IMR-90 (cell line): ENCODE results near the gene CD33. TPM values are rescaled to one million over a fixed set of nuclear protein-coding genes. Genes with fewer than 3 reads are reported as not detected.

Experiments
- ATAC-seq: fragments of 200-7000 bp; cut with Tn5 transposase; 2 replicates; pipeline ENCODE4 v1.9.1; 2020; ENCODE audit warnings: low read depth, mild to moderate bottlenecking, moderate library complexity
- BruUV-seq: library from RNA; stranded (reverse); fragments of 400-500 nt; replicated peaks from 2 replicates; lab custom pipeline; 2021; lab: Mats Ljungman, UMichigan
- CTCF ChIA-PET: fragments of 300-600 bp; formaldehyde crosslinking; extraction: SDS; loops from one replicate; lab custom pipeline; 2021; ENCODE audit warnings: antibody characterized with exemption; lab: Yijun Ruan, JAX
- POLR2A ChIA-PET: fragments of 300-600 bp; sonication (Branson Sonifier 250); formaldehyde crosslinking; loops from one replicate; lab custom pipeline; 2022; ENCODE audit warnings: antibody characterized with exemption; ENCODE audit not compliant: unreplicated experiment; lab: Charles Lee
- DNase-seq: peaks from one replicate; pipeline ENCODE4 v3.0.0; 2013
- H2AFZ ChIP-seq: replicated peaks from 2 replicates; pipeline ENCODE3; 2013; ENCODE audit warnings: low read length, mild to moderate bottlenecking; ENCODE audit not compliant: poor library complexity
- H2AK5ac ChIP-seq: 2 replicates; pipeline ENCODE4 v1.6.1; 2013; ENCODE audit warnings: low read depth, low read length, inconsistent platforms
- H2AK9ac ChIP-seq: replicated peaks from 2 replicates; pipeline ENCODE3; 2013; ENCODE audit warnings: mild to moderate bottlenecking, low read depth, low read length, moderate library complexity; ENCODE audit not compliant: poor library complexity
- H2BK120ac ChIP-seq: 2 replicates; pipeline ENCODE4 v1.6.1; 2013; ENCODE audit warnings: low read depth, low read length, inconsistent platforms
- H2BK15ac ChIP-seq: 3 replicates; pipeline ENCODE4 v1.6.1; 2013; ENCODE audit warnings: low read depth, low read length, inconsistent platforms
- H2BK20ac ChIP-seq: 2 replicates; pipeline ENCODE4 v1.6.1; 2013; ENCODE audit warnings: low read depth, mild to moderate bottlenecking, inconsistent platforms, low read length, moderate library complexity
- H2BK5ac ChIP-seq: 2 replicates; pipeline ENCODE4 v1.6.1; 2013; ENCODE audit warnings: mild to moderate bottlenecking, low read depth, low read length, inconsistent platforms; ENCODE audit not compliant: poor library complexity, severe bottlenecking
- H3K14ac ChIP-seq: replicated peaks from 2 replicates; pipeline ENCODE4 v1.6.1; 2013; ENCODE audit warnings: low read depth, low read length, inconsistent platforms
- H3K18ac ChIP-seq: 2 replicates; pipeline ENCODE4 v1.6.1; 2013; ENCODE audit warnings: low read depth, low read length, control low read depth
- H3K23ac ChIP-seq: 2 replicates; pipeline ENCODE4 v1.6.1; 2013; ENCODE audit warnings: low read depth, low read length, inconsistent platforms
- H3K27ac ChIP-seq: 2 replicates; pipeline ENCODE4 v1.5.1; 2013; ENCODE audit warnings: mild to moderate bottlenecking, control low read depth, low read length; ENCODE audit not compliant: insufficient read depth
- H3K27me3 ChIP-seq: 2 replicates; pipeline ENCODE4 v1.6.1; 2013; ENCODE audit warnings: low read length; ENCODE audit not compliant: control insufficient read depth, insufficient read depth
- H3K36me3 ChIP-seq: 2 replicates; pipeline ENCODE4 v1.6.1; 2013; ENCODE audit warnings: low read length, mixed read lengths; ENCODE audit not compliant: control insufficient read depth, insufficient read depth
- H3K4ac ChIP-seq: 2 replicates; pipeline ENCODE4 v1.6.1; 2013; ENCODE audit warnings: low read depth, low read length, inconsistent platforms
- H3K4me1 ChIP-seq: 2 replicates; pipeline ENCODE4 v1.6.1; 2013; ENCODE audit warnings: low read length, mixed read lengths; ENCODE audit not compliant: control insufficient read depth, insufficient read depth
- H3K4me2 ChIP-seq: 2 replicates; pipeline ENCODE4 v1.6.1; 2013; ENCODE audit warnings: low read depth, mild to moderate bottlenecking, control low read depth, low read length, moderate library complexity
- H3K4me3 ChIP-seq: 2 replicates; pipeline ENCODE4 v1.5.1; 2013; ENCODE audit warnings: low read depth, mild to moderate bottlenecking, control low read depth, low read length, moderate library complexity; ENCODE audit not compliant: insufficient read depth
- H3K56ac ChIP-seq: 2 replicates; pipeline ENCODE4 v1.6.1; 2013; ENCODE audit warnings: low read length, inconsistent platforms; ENCODE audit not compliant: insufficient read depth; ENCODE audit errors: extremely low read depth
- H3K79me1 ChIP-seq, 2 experiments: 2 replicates each; pipeline ENCODE4 v1.6.1; 2013; ENCODE audit warnings: low read length in 2 of 2, inconsistent platforms in 1 of 2, low read depth in 1 of 2
- H3K9ac ChIP-seq: 2 replicates; pipeline ENCODE4 v1.6.1; 2013; ENCODE audit warnings: low read depth, low read length, control low read depth
- H3K9me1 ChIP-seq: 2 replicates; pipeline ENCODE4 v1.6.1; 2013; ENCODE audit warnings: low read length, inconsistent platforms; ENCODE audit not compliant: insufficient read depth
- H3K9me3 ChIP-seq: 2 replicates; pipeline ENCODE4 v1.6.1; 2013; ENCODE audit warnings: low read length; ENCODE audit not compliant: control insufficient read depth, insufficient read depth
- H4K20me1 ChIP-seq: 2 replicates; pipeline ENCODE4 v1.6.1; 2013; ENCODE audit warnings: low read length, inconsistent platforms; ENCODE audit not compliant: insufficient read depth
- H4K5ac ChIP-seq: 2 replicates; pipeline ENCODE4 v1.6.1; 2013; ENCODE audit warnings: mild to moderate bottlenecking, low read depth, low read length, control low read depth
- H4K8ac ChIP-seq, 2 experiments: 2 replicates each; pipeline ENCODE4 v1.6.1; 2013; ENCODE audit warnings: low read depth in 2 of 2, low read length in 2 of 2, control low read depth in 1 of 2, inconsistent platforms in 1 of 2
- H4K91ac ChIP-seq: 2 replicates; pipeline ENCODE4 v1.6.1; 2013; ENCODE audit warnings: low read depth, low read length, inconsistent platforms; ENCODE audit not compliant: insufficient read depth
- BHLHE40 ChIP-seq: fragments of 150-350 bp; IDR thresholded peaks from 2 replicates; pipeline ENCODE4 v1.6.1; 2016; ENCODE audit warnings: mild to moderate bottlenecking, low read depth, low read length
- CEBPB ChIP-seq: IDR thresholded peaks from 2 replicates; pipeline ENCODE4 v1.6.1; 2012; ENCODE audit warnings: low read depth, low read length, improper control_type of control experiment
- CHD1 ChIP-seq: IDR thresholded peaks from 2 replicates; pipeline ENCODE4 v1.6.1; 2012; ENCODE audit warnings: low read depth, low read length, improper control_type of control experiment
- FOS ChIP-seq: fragments of 150-350 bp; IDR thresholded peaks from 2 replicates; pipeline ENCODE4 v1.6.1; 2016; ENCODE audit warnings: low read depth, low read length
- MAFK ChIP-seq: IDR thresholded peaks from 2 replicates; pipeline ENCODE4 v1.6.1; 2012; ENCODE audit warnings: low read depth, low read length, improper control_type of control experiment
- MAZ ChIP-seq: IDR thresholded peaks from 2 replicates; pipeline ENCODE4 v1.6.1; 2012; ENCODE audit warnings: low read depth, mild to moderate bottlenecking, low read length, improper control_type of control experiment, moderate library complexity, borderline replicate concordance
- MXI1 ChIP-seq: IDR thresholded peaks from 2 replicates; pipeline ENCODE4 v1.6.1; 2012; ENCODE audit warnings: low read depth, mild to moderate bottlenecking, low read length, moderate library complexity, borderline replicate concordance
- NFE2L2 ChIP-seq: fragments of 150-350 bp; IDR thresholded peaks from 2 replicates; pipeline ENCODE4 v1.6.1; 2016; ENCODE audit warnings: low read depth, mild to moderate bottlenecking, low read length
- POLR2A ChIP-seq: IDR thresholded peaks from 2 replicates; pipeline ENCODE4 v1.6.1; 2012; ENCODE audit warnings: mild to moderate bottlenecking, low read depth, low read length
- RAD21 ChIP-seq: IDR thresholded peaks from 2 replicates; pipeline ENCODE4 v1.6.1; 2012; ENCODE audit warnings: low read length, improper control_type of control experiment
- RCOR1 ChIP-seq: IDR thresholded peaks from 2 replicates; pipeline ENCODE4 v1.6.1; 2012; ENCODE audit warnings: mild to moderate bottlenecking, low read length, improper control_type of control experiment; ENCODE audit not compliant: insufficient replicate concordance
- RFX5 ChIP-seq: IDR thresholded peaks from 2 replicates; pipeline ENCODE4 v1.8.0; 2012; ENCODE audit warnings: low read depth, mild to moderate bottlenecking, low read length, moderate library complexity
- SMC3 ChIP-seq: fragments of 150-350 bp; IDR thresholded peaks from 2 replicates; pipeline ENCODE4 v1.6.1; 2016; ENCODE audit warnings: low read depth, mild to moderate bottlenecking, antibody characterized with exemption, low read length, moderate library complexity
- USF2 ChIP-seq: fragments of 150-350 bp; IDR thresholded peaks from 2 replicates; pipeline ENCODE4 v1.6.1; 2017; ENCODE audit warnings: mild to moderate bottlenecking, antibody characterized with exemption, low read length, low read depth
- WGBS, 2 experiments: methylation state at CpG; one replicate each; pipeline versions ENCODE4 v1.1.5 to v1.1.7; 2013; ENCODE audit warnings: missing lambda C conversion rate in 2 of 2; ENCODE audit not compliant: insufficient read length in 1 of 2; ENCODE audit errors: extremely low coverage in 2 of 2; 5-methylcytosine and 5-hydroxymethylcytosine counted together
- dilution Hi-C: fragments of 300-500 bp; cut with HindIII; formaldehyde crosslinking; loops from one replicate; pipeline ENCODE4 v1.14.3; 2018; ENCODE audit warnings: low sequenced_read_pairs; ENCODE audit not compliant: unreplicated experiment
- in situ Hi-C: fragments of 300-500 bp; cut with MboI; formaldehyde crosslinking; loops from 3 replicates; pipeline ENCODE4 v1.14.3; 2019; ENCODE audit warnings: low sequenced_read_pairs, inconsistent platforms, mixed read lengths
- intact Hi-C: fragments of 100-400 bp; cut with micrococcal nuclease; formaldehyde crosslinking; loops from 2 replicates; pipeline ENCODE4 v1.10.0; 2022
- polyA plus RNA-seq, 3 experiments: library from polyadenylated mRNA; depleted of rRNA; stranded (reverse); fragments of >200 nt; gene quantifications; 2 replicates each; pipeline ENCODE4 v1.2.3, GENCODE V29; 2012; ENCODE audit warnings: low replicate concordance in 1 of 3
- total RNA-seq: library from RNA; depleted of rRNA; stranded (reverse); fragments of >200 nt; gene quantifications from 2 replicates; pipeline ENCODE4 v1.2.3, GENCODE V29; 2012
- TF ChIP-seq, protein P1 (sequence below): conservative IDR thresholded peaks from 2 replicates; pipeline ENCODE4 v1.5.1; 2012; ENCODE audit warnings: mild to moderate bottlenecking, low read depth, low read length, improper control_type of control experiment
- TF ChIP-seq, protein P2 (sequence below): fragments of 150-350 bp; IDR thresholded peaks from 2 replicates; pipeline ENCODE4 v1.6.1; 2016; ENCODE audit warnings: low read depth, mild to moderate bottlenecking, low read length, moderate library complexity, borderline replicate concordance

Gene CD33
- total and polyA plus RNA-seq, 2 of the 4 experiments (the other 2 are of a cell fraction) = not detected

DNA sequence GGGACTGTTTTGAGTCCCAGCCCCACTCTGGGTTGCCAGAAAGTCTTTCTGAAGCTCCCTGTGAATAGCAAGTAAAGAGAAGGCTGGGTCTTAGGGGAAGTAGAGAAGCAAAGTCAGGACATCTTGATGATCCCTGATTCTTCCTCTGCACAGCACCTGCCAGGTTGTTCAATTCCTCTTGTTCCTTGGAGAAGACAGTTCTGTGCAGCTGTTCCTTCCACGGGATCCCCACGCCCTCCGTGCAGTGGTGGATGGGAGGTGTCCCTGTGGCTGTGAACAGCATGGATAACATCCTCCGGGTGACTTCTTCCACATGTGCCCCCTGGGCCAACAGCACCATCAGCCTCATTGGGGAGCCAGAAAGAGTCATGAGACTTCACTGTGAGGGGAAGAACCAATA is 57.5 kb downstream of the CD33 start:
- Histone ChIP-seq H3K4me1 (no peaks in the 10 kb centered on the region), H2AK5ac (no peak overlapping the region), H3K36me3 (no peaks in the 10 kb centered on the region), H3K23ac (no peak overlapping the region), H2BK15ac (no peak overlapping the region), H3K4me3 (no peak overlapping the region), H4K20me1 (no peaks in the 10 kb centered on the region), H3K9me3 (peaks cover 13% of the 10 kb centered on the region), H3K79me1 (no peaks in the 10 kb centered on the region), H4K91ac (no peak overlapping the region), H3K27ac (no peak overlapping the region), H3K9me1 (no peaks in the 10 kb centered on the region), H4K8ac (no peak overlapping the region), H3K18ac (no peak overlapping the region), H2BK5ac (no peak overlapping the region), H2AFZ (no peak overlapping the region), H3K56ac (no peak overlapping the region), H3K14ac (no peak overlapping the region), H2BK120ac (no peak overlapping the region), H2BK20ac (no peak overlapping the region), H2AK9ac (no peak overlapping the region), H3K4ac (no peak overlapping the region), H3K27me3 (no peaks in the 10 kb centered on the region), H3K4me2 (no peak overlapping the region), H3K9ac (no peak overlapping the region), H4K5ac (no peak overlapping the region)
- TF ChIP-seq USF2 (no peak), BHLHE40 (no peak), RFX5 (no peak), POLR2A (no peak), MAZ (no peak), CEBPB (no peak), MAFK (no peak), RAD21 (no peak), SMC3 (no peak), FOS (no peak), NFE2L2 (no peak), RCOR1 (no peak), MXI1 (no peak), CHD1 (no peak)
- TF ChIP-seq, protein P1, sequence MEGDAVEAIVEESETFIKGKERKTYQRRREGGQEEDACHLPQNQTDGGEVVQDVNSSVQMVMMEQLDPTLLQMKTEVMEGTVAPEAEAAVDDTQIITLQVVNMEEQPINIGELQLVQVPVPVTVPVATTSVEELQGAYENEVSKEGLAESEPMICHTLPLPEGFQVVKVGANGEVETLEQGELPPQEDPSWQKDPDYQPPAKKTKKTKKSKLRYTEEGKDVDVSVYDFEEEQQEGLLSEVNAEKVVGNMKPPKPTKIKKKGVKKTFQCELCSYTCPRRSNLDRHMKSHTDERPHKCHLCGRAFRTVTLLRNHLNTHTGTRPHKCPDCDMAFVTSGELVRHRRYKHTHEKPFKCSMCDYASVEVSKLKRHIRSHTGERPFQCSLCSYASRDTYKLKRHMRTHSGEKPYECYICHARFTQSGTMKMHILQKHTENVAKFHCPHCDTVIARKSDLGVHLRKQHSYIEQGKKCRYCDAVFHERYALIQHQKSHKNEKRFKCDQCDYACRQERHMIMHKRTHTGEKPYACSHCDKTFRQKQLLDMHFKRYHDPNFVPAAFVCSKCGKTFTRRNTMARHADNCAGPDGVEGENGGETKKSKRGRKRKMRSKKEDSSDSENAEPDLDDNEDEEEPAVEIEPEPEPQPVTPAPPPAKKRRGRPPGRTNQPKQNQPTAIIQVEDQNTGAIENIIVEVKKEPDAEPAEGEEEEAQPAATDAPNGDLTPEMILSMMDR = no peak
- TF ChIP-seq, protein P2, sequence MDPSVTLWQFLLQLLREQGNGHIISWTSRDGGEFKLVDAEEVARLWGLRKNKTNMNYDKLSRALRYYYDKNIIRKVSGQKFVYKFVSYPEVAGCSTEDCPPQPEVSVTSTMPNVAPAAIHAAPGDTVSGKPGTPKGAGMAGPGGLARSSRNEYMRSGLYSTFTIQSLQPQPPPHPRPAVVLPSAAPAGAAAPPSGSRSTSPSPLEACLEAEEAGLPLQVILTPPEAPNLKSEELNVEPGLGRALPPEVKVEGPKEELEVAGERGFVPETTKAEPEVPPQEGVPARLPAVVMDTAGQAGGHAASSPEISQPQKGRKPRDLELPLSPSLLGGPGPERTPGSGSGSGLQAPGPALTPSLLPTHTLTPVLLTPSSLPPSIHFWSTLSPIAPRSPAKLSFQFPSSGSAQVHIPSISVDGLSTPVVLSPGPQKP = no peak
- in situ Hi-C loops = no loop called here
- dilution Hi-C loops = no loop called here
- WGBS, 2 experiments = no CpG with 5 or more reads among the region's 4 CpGs
- CTCF ChIA-PET = no interaction called here
- POLR2A ChIA-PET = no interaction called here
- ATAC-seq = no peak
- no peak for DNase-seq
- no TSS peak for BruUV-seq
- intact Hi-C loops = no loop called here
